Measurements from ENCODE around the gene CAMKK1.

CAMKK1 gene

GRCh38 chr17:3873862-3874261 is 19.0 kb downstream of the CAMKK1 start:
- Histone ChIP-seq H3K36me3 (ENCODE audit: insufficient read depth, insufficient read length, low read length) (peaks cover 21% of the 10 kb centered on the region), H3K9ac (ENCODE audit: insufficient read length, low read depth) (no peak overlapping the region), H3K4me1 (ENCODE audit: insufficient read depth, insufficient read length) (peaks cover 3% of the 10 kb centered on the region), H3K27me3 (ENCODE audit: insufficient read depth, insufficient read length) (no peaks in the 10 kb centered on the region), H3K9me3 (ENCODE audit: insufficient read depth, low read length) (no peaks in the 10 kb centered on the region), H3K4me3 (ENCODE audit: insufficient read length, low read depth) (no peak overlapping the region)
- TF ChIP-seq YY1 (IDR thresholded peaks at IDR 0.05; ENCODE audit: insufficient read depth, insufficient read length) (no peak), ZNF274 (IDR thresholded peaks at IDR 0.05; ENCODE audit: low read depth, low read length) (no peak), SUZ12 (IDR thresholded peaks at IDR 0.05; ENCODE audit: extremely low read depth, insufficient read depth, insufficient read length) (no peak)
- no peak for DNase-seq (ENCODE audit: low read depth, low spot score)

DNA sequence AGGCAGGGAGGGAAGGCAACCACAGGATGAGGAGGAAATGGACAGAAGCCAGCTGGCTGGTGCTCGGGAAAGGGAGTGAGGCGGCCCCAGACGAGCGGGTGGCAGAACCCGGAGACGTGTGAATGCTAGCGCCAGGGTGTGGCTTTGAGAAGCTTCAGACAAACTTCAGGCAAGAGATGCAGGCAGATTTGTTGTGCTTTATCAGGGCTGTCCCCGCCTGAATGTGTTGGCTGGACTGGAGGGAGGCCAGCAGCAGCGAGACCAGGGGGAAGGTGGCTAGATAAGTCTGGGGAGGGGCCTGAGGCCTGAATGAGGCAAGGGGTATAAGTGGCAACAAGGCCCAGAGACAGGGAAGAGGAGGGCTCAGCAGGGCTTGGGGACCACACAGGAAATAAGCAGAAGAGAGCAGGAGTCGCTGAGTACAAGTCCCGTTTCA is 22.0 kb downstream of the CAMKK1 start:
- no peak overlapping the region for H3K4me3 ChIP-seq (ENCODE audit: insufficient read length, low read depth)
- H3K4me1 ChIP-seq (ENCODE audit: insufficient read depth, insufficient read length) = peaks cover 3% of the 10 kb centered on the region
- no peaks in the 10 kb centered on the region for H3K27me3 ChIP-seq (ENCODE audit: insufficient read depth, insufficient read length)
- peaks cover 16% of the 10 kb centered on the region for H3K36me3 ChIP-seq (ENCODE audit: insufficient read depth, insufficient read length, low read length)
- DNase-seq (ENCODE audit: low read depth, low spot score) = no peak
- H3K9ac ChIP-seq (ENCODE audit: insufficient read length, low read depth) = no peak overlapping the region
- TF ChIP-seq ZNF274 (IDR thresholded peaks at IDR 0.05; ENCODE audit: low read depth, low read length) = no peak
- TF ChIP-seq YY1 (IDR thresholded peaks at IDR 0.05; ENCODE audit: insufficient read depth, insufficient read length) = no peak
- TF ChIP-seq SUZ12 (IDR thresholded peaks at IDR 0.05; ENCODE audit: extremely low read depth, insufficient read depth, insufficient read length) = no peak
- no peaks in the 10 kb centered on the region for H3K9me3 ChIP-seq (ENCODE audit: insufficient read depth, low read length)

DNA sequence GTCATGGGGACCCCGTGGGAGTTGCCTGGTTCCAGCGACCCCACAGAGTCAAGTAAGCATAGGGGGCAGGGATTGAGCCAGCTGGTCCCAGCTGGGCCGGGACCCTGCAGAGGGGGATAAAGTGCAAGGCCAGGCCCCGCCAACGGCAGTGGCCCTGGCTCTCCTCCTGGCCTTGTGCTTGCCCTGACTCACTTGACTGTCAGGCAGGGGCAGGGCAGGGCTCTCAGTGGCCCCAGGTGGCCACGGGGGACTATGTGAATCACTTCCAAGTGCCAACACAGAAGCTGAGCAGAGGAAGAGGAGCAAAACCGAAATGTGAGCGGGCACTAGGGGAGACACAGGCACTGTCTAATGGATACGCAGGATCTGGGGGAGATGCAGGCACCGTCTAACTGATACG is 25.2 kb downstream of the CAMKK1 start:
- Histone ChIP-seq H3K9me3 (ENCODE audit: insufficient read depth, low read length) (no peaks in the 10 kb centered on the region), H3K4me1 (ENCODE audit: insufficient read depth, insufficient read length) (peaks cover 3% of the 10 kb centered on the region), H3K27me3 (ENCODE audit: insufficient read depth, insufficient read length) (no peaks in the 10 kb centered on the region), H3K36me3 (ENCODE audit: insufficient read depth, insufficient read length, low read length) (peaks cover 8% of the 10 kb centered on the region), H3K9ac (ENCODE audit: insufficient read length, low read depth) (no peak overlapping the region), H3K4me3 (ENCODE audit: insufficient read length, low read depth) (no peak overlapping the region)
- no peak for TF ChIP-seq SUZ12 (IDR thresholded peaks at IDR 0.05; ENCODE audit: extremely low read depth, insufficient read depth, insufficient read length)
- TF ChIP-seq YY1 (IDR thresholded peaks at IDR 0.05; ENCODE audit: insufficient read depth, insufficient read length) = no peak
- no peak for TF ChIP-seq ZNF274 (IDR thresholded peaks at IDR 0.05; ENCODE audit: low read depth, low read length)
- DNase-seq (ENCODE audit: low read depth, low spot score) = no peak

- H3K4me1 ChIP-seq (ENCODE audit: insufficient read depth, insufficient read length) = peaks cover 3% of the 10 kb centered on the region
- no peak overlapping the region for H3K9ac ChIP-seq (ENCODE audit: insufficient read length, low read depth)
- H3K36me3 ChIP-seq (ENCODE audit: insufficient read depth, insufficient read length, low read length) = peaks cover 4% of the 10 kb centered on the region
- no peak for DNase-seq (ENCODE audit: low read depth, low spot score)
- TF ChIP-seq ZNF274 (IDR thresholded peaks at IDR 0.05; ENCODE audit: low read depth, low read length) (no peak), SUZ12 (IDR thresholded peaks at IDR 0.05; ENCODE audit: extremely low read depth, insufficient read depth, insufficient read length) (no peak), YY1 (IDR thresholded peaks at IDR 0.05; ENCODE audit: insufficient read depth, insufficient read length) (no peak)
- H3K27me3 ChIP-seq (ENCODE audit: insufficient read depth, insufficient read length) = no peaks in the 10 kb centered on the region
- H3K9me3 ChIP-seq (ENCODE audit: insufficient read depth, low read length) = no peaks in the 10 kb centered on the region
- no peak overlapping the region for H3K4me3 ChIP-seq (ENCODE audit: insufficient read length, low read depth)
Observed at GRCh38 chr17:3867106-3867505, 25.7 kb downstream of the CAMKK1 start.

- no peak for DNase-seq (ENCODE audit: low read depth, low spot score)
- no peak overlapping the region for H3K9ac ChIP-seq (ENCODE audit: insufficient read length, low read depth)
Observed at GRCh38 chr17:3866276-3866675, 26.6 kb downstream of the CAMKK1 start.

GRCh38 chr17:3865176-3865575 is 27.7 kb downstream of the CAMKK1 start:
- Histone ChIP-seq H3K27me3 (ENCODE audit: insufficient read depth, insufficient read length) (no peaks in the 10 kb centered on the region), H3K4me3 (ENCODE audit: insufficient read length, low read depth) (no peak overlapping the region), H3K4me1 (ENCODE audit: insufficient read depth, insufficient read length) (no peaks in the 10 kb centered on the region), H3K9ac (ENCODE audit: insufficient read length, low read depth) (no peak overlapping the region), H3K9me3 (ENCODE audit: insufficient read depth, low read length) (no peaks in the 10 kb centered on the region), H3K36me3 (ENCODE audit: insufficient read depth, insufficient read length, low read length) (peaks cover 12% of the 10 kb centered on the region)
- DNase-seq (ENCODE audit: low read depth, low spot score) = no peak
- TF ChIP-seq SUZ12 (IDR thresholded peaks at IDR 0.05; ENCODE audit: extremely low read depth, insufficient read depth, insufficient read length) = no peak
- no peak for TF ChIP-seq ZNF274 (IDR thresholded peaks at IDR 0.05; ENCODE audit: low read depth, low read length)
- TF ChIP-seq YY1 (IDR thresholded peaks at IDR 0.05; ENCODE audit: insufficient read depth, insufficient read length) = no peak

More at GRCh38 chr17:3866276-3866675, 26.6 kb downstream of the CAMKK1 start:
- H3K36me3 ChIP-seq (ENCODE audit: insufficient read depth, insufficient read length, low read length) = peaks cover 4% of the 10 kb centered on the region
- H3K27me3 ChIP-seq (ENCODE audit: insufficient read depth, insufficient read length) = no peaks in the 10 kb centered on the region
- no peaks in the 10 kb centered on the region for H3K9me3 ChIP-seq (ENCODE audit: insufficient read depth, low read length)
- peaks cover 3% of the 10 kb centered on the region for H3K4me1 ChIP-seq (ENCODE audit: insufficient read depth, insufficient read length)
- no peak for TF ChIP-seq ZNF274 (IDR thresholded peaks at IDR 0.05; ENCODE audit: low read depth, low read length)
- no peak for TF ChIP-seq YY1 (IDR thresholded peaks at IDR 0.05; ENCODE audit: insufficient read depth, insufficient read length)
- no peak for TF ChIP-seq SUZ12 (IDR thresholded peaks at IDR 0.05; ENCODE audit: extremely low read depth, insufficient read depth, insufficient read length)
- no peak overlapping the region for H3K4me3 ChIP-seq (ENCODE audit: insufficient read length, low read depth)

DNA sequence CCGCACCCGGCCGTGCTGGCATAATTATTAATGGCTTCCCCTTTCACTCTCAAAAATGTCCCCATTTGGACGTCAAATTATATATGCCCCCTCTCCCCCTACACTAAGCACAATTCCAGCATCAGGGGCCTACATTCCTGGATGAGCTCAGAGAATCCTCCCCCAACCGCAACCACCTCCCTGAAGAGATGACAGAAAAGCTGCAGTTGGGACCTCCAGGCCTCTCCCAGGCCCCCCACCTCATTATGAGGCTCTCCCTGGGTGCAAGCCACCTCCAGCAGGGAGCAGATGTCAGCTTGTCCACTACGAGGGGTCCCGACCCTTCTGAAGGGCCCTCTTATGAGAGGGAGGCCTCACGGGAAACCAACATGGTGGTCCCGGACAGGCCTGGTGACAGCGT is 28.3 kb downstream of the CAMKK1 start:
- no peaks in the 10 kb centered on the region for H3K4me1 ChIP-seq (ENCODE audit: insufficient read depth, insufficient read length)
- H3K36me3 ChIP-seq (ENCODE audit: insufficient read depth, insufficient read length, low read length) = peaks cover 12% of the 10 kb centered on the region
- H3K4me3 ChIP-seq (ENCODE audit: insufficient read length, low read depth) = no peak overlapping the region
- no peak for TF ChIP-seq YY1 (IDR thresholded peaks at IDR 0.05; ENCODE audit: insufficient read depth, insufficient read length)
- TF ChIP-seq ZNF274 (IDR thresholded peaks at IDR 0.05; ENCODE audit: low read depth, low read length) = no peak
- TF ChIP-seq SUZ12 (IDR thresholded peaks at IDR 0.05; ENCODE audit: extremely low read depth, insufficient read depth, insufficient read length) = no peak
- peak overlapping the region; percentile 21 for H3K9ac ChIP-seq (ENCODE audit: insufficient read length, low read depth)
- no peak for DNase-seq (ENCODE audit: low read depth, low spot score)
- no peaks in the 10 kb centered on the region for H3K27me3 ChIP-seq (ENCODE audit: insufficient read depth, insufficient read length)
- no peaks in the 10 kb centered on the region for H3K9me3 ChIP-seq (ENCODE audit: insufficient read depth, low read length)

Data from NT2/D1 (cell line).